A673 (cell line): Measurements from ENCODE around the gene TNFRSF18. TPM values are rescaled to one million over a fixed set of nuclear protein-coding genes. Genes with fewer than 3 reads are reported as not detected.
A peak's percentile ranks its signal among the peaks of the same experiment; 100 is the strongest.

Experiments used
- BruUV-seq: library from RNA; stranded (reverse); fragments of 400-500 nt; replicated peaks from 2 replicates; lab custom pipeline; 2021; lab: Mats Ljungman, UMichigan
- CTCF ChIA-PET: fragments of 300-600 bp; sonication (Branson Sonifier 250); formaldehyde crosslinking; loops from one replicate; lab custom pipeline; 2022; ENCODE audit warnings: antibody characterized with exemption; lab: Charles Lee
- POLR2A ChIA-PET: fragments of 300-600 bp; sonication (Branson Sonifier 250); formaldehyde crosslinking; loops from one replicate; lab custom pipeline; 2022; ENCODE audit warnings: antibody characterized with exemption; ENCODE audit not compliant: low non-redundant PET; lab: Charles Lee
- DNase-seq: peaks from one replicate; pipeline ENCODE4 v3.0.0-alpha.2; 2015; ENCODE audit warnings: low spot score
- H3K27ac ChIP-seq: fragments of 200-600 bp; sonication (generic); 2 replicates; pipeline ENCODE4 v1.5.1; 2016; ENCODE audit warnings: mixed run types, low read depth, mild to moderate bottlenecking, mixed read lengths, antibody characterized with exemption, low read length; ENCODE audit not compliant: poor library complexity, severe bottlenecking
- H3K27me3 ChIP-seq: fragments of 200-600 bp; sonication (generic); replicated peaks from 2 replicates; pipeline ENCODE4 v1.6.1; 2017; ENCODE audit warnings: mixed run types, low read depth, mild to moderate bottlenecking, mixed read lengths, antibody characterized with exemption, low read length; ENCODE audit not compliant: insufficient read depth, poor library complexity
- H3K36me3 ChIP-seq: fragments of 200-600 bp; sonication (generic); 2 replicates; pipeline ENCODE4 v1.6.1; 2016; ENCODE audit warnings: mixed run types, mild to moderate bottlenecking, mixed read lengths, antibody characterized with exemption, low read length; ENCODE audit not compliant: insufficient read depth, poor library complexity, severe bottlenecking
- H3K4me1 ChIP-seq: fragments of 200-600 bp; sonication (generic); 2 replicates; pipeline ENCODE4 v1.6.1; 2017; ENCODE audit warnings: mixed run types, mild to moderate bottlenecking, mixed read lengths, antibody characterized with exemption, low read length; ENCODE audit not compliant: insufficient read depth, poor library complexity, severe bottlenecking
- H3K4me3 ChIP-seq: fragments of 200-600 bp; sonication (generic); 2 replicates; pipeline ENCODE4 v1.5.1; 2016; ENCODE audit warnings: low read depth, mixed run types, mild to moderate bottlenecking, mixed read lengths, low read length; ENCODE audit not compliant: poor library complexity, severe bottlenecking
- H3K9me3 ChIP-seq: fragments of 200-600 bp; sonication (generic); 2 replicates; pipeline ENCODE4 v1.6.1; 2016; ENCODE audit warnings: mixed run types, low read depth, mild to moderate bottlenecking, mixed read lengths, antibody characterized with exemption, low read length; ENCODE audit not compliant: poor library complexity, severe bottlenecking
- EZH2 ChIP-seq: fragments of 200-600 bp; sonication (generic); IDR thresholded peaks from 2 replicates; pipeline ENCODE4 v1.6.1; 2017; ENCODE audit warnings: borderline replicate concordance, low read depth, mild to moderate bottlenecking, mixed read lengths, antibody characterized with exemption, low read length; ENCODE audit not compliant: poor library complexity, severe bottlenecking
- intact Hi-C: fragments of 100-400 bp; cut with micrococcal nuclease; formaldehyde crosslinking; loops from one replicate; pipeline ENCODE4 v1.10.0; 2022; ENCODE audit not compliant: unreplicated experiment
- microRNA-seq: library from miRNA; unstranded; fragments of <30 nt; microRNA quantifications from one replicate; pipeline ENCODE4 v1.2.0, GENCODE V29; 2021
- total RNA-seq: library from RNA; stranded (reverse); gene quantifications from 2 replicates; pipeline ENCODE4 v1.2.3, GENCODE V29; 2021
- TF ChIP-seq, protein P1 (sequence below): fragments of 300-800, 200-600 bp; sonication (generic); conservative IDR thresholded peaks from 2 replicates; pipeline ENCODE4 v1.5.1; 2017; ENCODE audit warnings: low read depth, mild to moderate bottlenecking, antibody characterized with exemption, low read length, moderate library complexity, mixed read lengths

Gene TNFRSF18
- total RNA-seq, 1 experiment from 2014 or later: 0.77 TPM

DNA sequence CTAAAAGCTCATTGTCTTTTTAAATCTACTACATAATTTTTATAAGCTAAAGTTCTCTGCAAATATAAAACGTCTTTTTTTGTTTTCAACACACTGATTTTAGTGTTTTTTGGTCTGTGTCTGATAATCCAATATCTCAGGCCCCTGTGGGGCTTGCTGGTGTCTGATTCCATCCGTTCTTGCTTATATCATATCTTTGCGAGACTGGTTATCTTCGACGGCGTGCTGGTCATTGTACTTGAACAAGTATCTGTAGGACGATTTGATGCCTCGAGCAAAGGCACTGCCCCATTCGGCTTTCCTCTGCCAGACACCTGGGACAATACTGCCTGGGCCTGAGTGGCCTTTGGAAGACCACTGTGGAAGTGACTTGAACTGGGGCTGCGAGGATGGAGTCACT is 51.1 kb downstream of the TNFRSF18 start:
- Histone ChIP-seq H3K36me3 (no peaks in the 10 kb centered on the region), H3K4me1 (peaks cover 13% of the 10 kb centered on the region), H3K27me3 (no peaks in the 10 kb centered on the region), H3K4me3 (no peak overlapping the region), H3K9me3 (peaks cover 3% of the 10 kb centered on the region), H3K27ac (no peak overlapping the region)
- ChIA-PET POLR2A (no interaction called here), CTCF (no interaction called here)
- DNase-seq: no peak
- no TSS peak for BruUV-seq
- no peak for TF ChIP-seq EZH2
- TF ChIP-seq, protein P1, sequence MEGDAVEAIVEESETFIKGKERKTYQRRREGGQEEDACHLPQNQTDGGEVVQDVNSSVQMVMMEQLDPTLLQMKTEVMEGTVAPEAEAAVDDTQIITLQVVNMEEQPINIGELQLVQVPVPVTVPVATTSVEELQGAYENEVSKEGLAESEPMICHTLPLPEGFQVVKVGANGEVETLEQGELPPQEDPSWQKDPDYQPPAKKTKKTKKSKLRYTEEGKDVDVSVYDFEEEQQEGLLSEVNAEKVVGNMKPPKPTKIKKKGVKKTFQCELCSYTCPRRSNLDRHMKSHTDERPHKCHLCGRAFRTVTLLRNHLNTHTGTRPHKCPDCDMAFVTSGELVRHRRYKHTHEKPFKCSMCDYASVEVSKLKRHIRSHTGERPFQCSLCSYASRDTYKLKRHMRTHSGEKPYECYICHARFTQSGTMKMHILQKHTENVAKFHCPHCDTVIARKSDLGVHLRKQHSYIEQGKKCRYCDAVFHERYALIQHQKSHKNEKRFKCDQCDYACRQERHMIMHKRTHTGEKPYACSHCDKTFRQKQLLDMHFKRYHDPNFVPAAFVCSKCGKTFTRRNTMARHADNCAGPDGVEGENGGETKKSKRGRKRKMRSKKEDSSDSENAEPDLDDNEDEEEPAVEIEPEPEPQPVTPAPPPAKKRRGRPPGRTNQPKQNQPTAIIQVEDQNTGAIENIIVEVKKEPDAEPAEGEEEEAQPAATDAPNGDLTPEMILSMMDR: no peak
- intact Hi-C loops: no loop called here

DNA sequence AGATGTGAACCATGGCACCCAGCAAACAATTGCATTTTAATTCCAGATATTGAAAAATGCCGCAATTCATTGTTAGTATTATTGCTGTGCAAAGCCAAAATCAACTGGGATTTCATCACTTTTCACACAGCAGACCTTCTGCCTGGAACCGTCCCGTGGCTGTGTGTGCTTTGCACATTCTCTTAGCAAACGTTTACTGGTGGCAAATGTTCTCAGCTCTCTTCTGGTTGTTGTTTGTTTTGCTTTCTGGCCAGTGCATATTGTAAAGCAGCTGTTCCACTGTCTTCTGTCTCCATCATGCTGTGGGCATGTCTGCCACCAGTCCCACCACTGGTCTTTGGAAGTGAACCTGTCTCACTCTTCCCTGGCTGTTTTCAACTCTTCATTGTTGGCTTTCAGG is 52.5 kb downstream of the TNFRSF18 start:
- Histone ChIP-seq H3K27me3 (no peaks in the 10 kb centered on the region), H3K9me3 (peaks cover 3% of the 10 kb centered on the region), H3K4me3 (no peak overlapping the region), H3K36me3 (no peaks in the 10 kb centered on the region), H3K4me1 (peaks cover 13% of the 10 kb centered on the region), H3K27ac (no peak overlapping the region)
- TF ChIP-seq, protein P1: no peak
- TF ChIP-seq EZH2: no peak
- CTCF ChIA-PET: no interaction called here
- POLR2A ChIA-PET: interaction anchor here (0.6 kb wide), 1 partner anchor 103 kb away, joined by 4 read pairs; no protein-coding TSS in a partner anchor
- intact Hi-C loops: no loop called here
- DNase-seq: no peak
- no TSS peak for BruUV-seq

Small RNA genes within 50 kb of the gene (microRNA-seq; reads per million reads assigned to microRNA genes)
- 10.2 reads per million, percentile 31 among the genes with 10 or more reads in this experiment for gene MIR200A
- 82.5 reads per million, percentile 62 among the genes with 10 or more reads in this experiment for gene MIR200B
- gene MIR429: 11.6 reads per million, percentile 33 among the genes with 10 or more reads in this experiment

Other genes with a start within 250 kb of the TNFRSF18 start
- gene NOC2L, start 247.3 kb downstream of the TNFRSF18 start, total RNA-seq: 197 and 214 TPM in 2 replicates
- 43.3 and 48.3 TPM in 2 replicates for gene KLHL17, start 246.0 kb downstream of the TNFRSF18 start, total RNA-seq
- gene PLEKHN1, start 240.1 kb downstream of the TNFRSF18 start, total RNA-seq: not detected in 2 replicates
- 0.28 TPM in 1 of 2 replicates, not detected in the other for gene PERM1, start 224.5 kb downstream of the TNFRSF18 start, total RNA-seq
- gene HES4, start 206.5 kb downstream of the TNFRSF18 start, total RNA-seq: 18.5 and 20.8 TPM in 2 replicates
- gene ISG15, start 193.1 kb downstream of the TNFRSF18 start, total RNA-seq: 45.3 and 55.6 TPM in 2 replicates
- 151 and 164 TPM in 2 replicates for gene AGRN, start 186.5 kb downstream of the TNFRSF18 start, total RNA-seq
- gene RNF223, start 132.3 kb downstream of the TNFRSF18 start, total RNA-seq: not detected in 2 replicates
- 26.8 and 28.4 TPM in 2 replicates for gene C1orf159, start 90.5 kb downstream of the TNFRSF18 start, total RNA-seq
- gene TTLL10, start 32.7 kb downstream of the TNFRSF18 start, total RNA-seq: not detected in 2 replicates
- gene TNFRSF4, start 7.6 kb upstream of the TNFRSF18 start, total RNA-seq: 0.80 and 1.5 TPM in 2 replicates
- gene SDF4, start 25.4 kb upstream of the TNFRSF18 start, total RNA-seq: 121 and 133 TPM in 2 replicates
- gene B3GALT6, start 25.6 kb upstream of the TNFRSF18 start, total RNA-seq: 41.3 and 41.8 TPM in 2 replicates
- gene C1QTNF12, start 40.1 kb upstream of the TNFRSF18 start, total RNA-seq: 2.9 and 4.4 TPM in 2 replicates
- gene UBE2J2, start 67.3 kb upstream of the TNFRSF18 start, total RNA-seq: 86.4 and 92.8 TPM in 2 replicates
- gene SCNN1D, start 73.8 kb upstream of the TNFRSF18 start, total RNA-seq: 4.5 and 13.0 TPM in 2 replicates
- gene ACAP3, start 101.3 kb upstream of the TNFRSF18 start, total RNA-seq: 67.6 and 71.9 TPM in 2 replicates
- 28.5 and 31.3 TPM in 2 replicates for gene PUSL1, start 102.0 kb upstream of the TNFRSF18 start, total RNA-seq
- gene INTS11, start 118.1 kb upstream of the TNFRSF18 start, total RNA-seq: 156 and 182 TPM in 2 replicates
- 17.0 and 20.8 TPM in 2 replicates for gene CPTP, start 118.2 kb upstream of the TNFRSF18 start, total RNA-seq
- 0.21 and 0.39 TPM in 2 replicates for gene TAS1R3, start 124.7 kb upstream of the TNFRSF18 start, total RNA-seq
- 48.0 and 58.1 TPM in 2 replicates for gene DVL1, start 142.8 kb upstream of the TNFRSF18 start, total RNA-seq
- gene MXRA8, start 152.0 kb upstream of the TNFRSF18 start, total RNA-seq: 0.55 and 0.73 TPM in 2 replicates
- 172 and 176 TPM in 2 replicates for gene AURKAIP1, start 168.6 kb upstream of the TNFRSF18 start, total RNA-seq
- gene CCNL2, start 192.7 kb upstream of the TNFRSF18 start, total RNA-seq: 206 and 213 TPM in 2 replicates
- gene MRPL20, start 200.7 kb upstream of the TNFRSF18 start, total RNA-seq: 137 and 151 TPM in 2 replicates
- not detected in 2 replicates for gene ANKRD65, start 214.7 kb upstream of the TNFRSF18 start, total RNA-seq
- gene VWA1, start 229.1 kb upstream of the TNFRSF18 start, total RNA-seq: 0.92 and 2.7 TPM in 2 replicates
- 0.22 and 0.39 TPM in 2 replicates for gene ATAD3C, start 243.1 kb upstream of the TNFRSF18 start, total RNA-seq